A549 (cell line): ENCODE measurements around the gene GRK3. TPM values are rescaled to one million over a fixed set of nuclear protein-coding genes. Genes with fewer than 3 reads are reported as not detected.

Experiments used
- ATAC-seq, 2 experiments: fragments of 200-7000 bp in 1 of 2; fragments of >200 bp in 1 of 2; cut with Nextera tagmentation in 1 of 2; cut with Tn5 transposase in 1 of 2; 3 replicates each; pipeline versions ENCODE4 v1.8.0 to v1.9.1; 2018 to 2020; ENCODE audit warnings: mild to moderate bottlenecking in 1 of 2, moderate library complexity in 1 of 2
- CTCF ChIA-PET: fragments of 300-600 bp; sonication (Branson Sonifier 250); formaldehyde crosslinking; extraction: SDS; loops from one replicate; lab custom pipeline; 2021; ENCODE audit warnings: antibody characterized with exemption, inconsistent platforms; lab: Yijun Ruan, JAX
- POLR2A ChIA-PET: fragments of 350-600 bp; formaldehyde crosslinking; extraction: SDS; loops from one replicate; lab custom pipeline; 2021; ENCODE audit warnings: antibody characterized with exemption, inconsistent platforms; lab: Yijun Ruan, JAX
- DNase-seq, 2 experiments: peaks; one replicate each; pipeline versions ENCODE4 v3.0.0 to v3.0.0-alpha.2; 2011 to 2016; ENCODE audit warnings: low read depth in 1 of 2, low spot score in 1 of 2
- FAIRE-seq: peaks from 2 replicates; lab custom pipeline; 2011; peaks lifted over from hg19 to GRCh38; lab: Jason Lieb, UNC
- H3K27ac ChIP-seq, 2 experiments: fragments of >200 bp; sonication (Bioruptor Twin); formaldehyde crosslinking; 3 replicates each; pipeline ENCODE4 v1.5.1; 2016 to 2017
- H3K4me1 ChIP-seq: fragments of >200 bp; sonication (Bioruptor Twin); formaldehyde crosslinking; 3 replicates; pipeline ENCODE4 v1.6.1; 2016
- H3K4me2 ChIP-seq: fragments of >200 bp; sonication (Bioruptor Twin); formaldehyde crosslinking; 3 replicates; pipeline ENCODE4 v1.6.1; 2016
- H3K4me3 ChIP-seq: fragments of >200 bp; sonication (Bioruptor Twin); formaldehyde crosslinking; 3 replicates; pipeline ENCODE4 v1.5.1; 2016
- H3K9me3 ChIP-seq: fragments of >200 bp; sonication (Bioruptor Twin); formaldehyde crosslinking; 3 replicates; pipeline ENCODE4 v1.6.1; 2016
- BHLHE40 ChIP-seq: IDR thresholded peaks from 2 replicates; pipeline ENCODE4 v1.6.1; 2012; ENCODE audit warnings: low read depth, low read length, inconsistent platforms
- CBX2 ChIP-seq: fragments of 200-600 bp; sonication (generic); IDR thresholded peaks from 2 replicates; pipeline ENCODE4 v1.6.1; 2016; ENCODE audit warnings: low read depth, mild to moderate bottlenecking, borderline replicate concordance
- CHD2 ChIP-seq: fragments of 150-350 bp; IDR thresholded peaks from 2 replicates; pipeline ENCODE4 v1.6.1; 2014; ENCODE audit warnings: low read length; ENCODE audit not compliant: partially characterized antibody
- E2F6 ChIP-seq: IDR thresholded peaks from 2 replicates; pipeline ENCODE4 v1.6.1; 2012; ENCODE audit warnings: low read depth, borderline replicate concordance
- EHF ChIP-seq: fragments of 250-450 bp; sonication (Bioruptor Pico); IDR thresholded peaks from 2 replicates; pipeline ENCODE4 v1.5.0; 2020; ENCODE audit warnings: mild to moderate bottlenecking
- ESRRA ChIP-seq: fragments of 150-350 bp; IDR thresholded peaks from 2 replicates; pipeline ENCODE4 v1.6.1; 2014; ENCODE audit warnings: mild to moderate bottlenecking, low read length, borderline replicate concordance
- FOSL2 ChIP-seq, 2 experiments: fragments of 450-650 bp in 1 of 2; fragments of >200 bp in 1 of 2; sonication (Bioruptor Twin) in 1 of 2; formaldehyde crosslinking; IDR thresholded peaks; 2 replicates each; pipeline versions ENCODE4 v1.5.0 to v1.6.1; 2016 to 2020; ENCODE audit warnings: mild to moderate bottlenecking in 1 of 2, moderate library complexity in 1 of 2
- FOXS1 ChIP-seq: fragments of 250-450 bp; sonication (Bioruptor Pico); IDR thresholded peaks from 2 replicates; pipeline ENCODE4 v1.5.0; 2020; ENCODE audit warnings: mild to moderate bottlenecking, moderate library complexity
- GATA3 ChIP-seq: IDR thresholded peaks from 2 replicates; pipeline ENCODE4 v1.6.1; 2012; ENCODE audit warnings: borderline replicate concordance
- HDAC2 ChIP-seq: fragments of 200-600 bp; sonication (generic); IDR thresholded peaks from 2 replicates; pipeline ENCODE4 v1.6.1; 2016
- HES2 ChIP-seq: fragments of >200 bp; sonication (Bioruptor Twin); formaldehyde crosslinking; IDR thresholded peaks from 2 replicates; pipeline ENCODE4 v1.6.1; 2016
- HOXA7 ChIP-seq: fragments of 250-450 bp; sonication (Bioruptor Pico); IDR thresholded peaks from 2 replicates; pipeline ENCODE4 v1.5.0; 2020; ENCODE audit warnings: mild to moderate bottlenecking, moderate library complexity
- MAFK ChIP-seq: fragments of 450-650 bp; IDR thresholded peaks from 2 replicates; pipeline ENCODE4 v1.6.1; 2014; ENCODE audit not compliant: partially characterized antibody
- MYC ChIP-seq: IDR thresholded peaks from 2 replicates; pipeline ENCODE4 v1.6.1; 2012; ENCODE audit warnings: mild to moderate bottlenecking, inconsistent platforms, low read length, improper control_type of control experiment, borderline replicate concordance
- NR3C1 ChIP-seq: fragments of >200 bp; sonication (Bioruptor Twin); formaldehyde crosslinking; IDR thresholded peaks from 3 replicates; pipeline ENCODE4 v1.6.1; 2017
- PBX3 ChIP-seq: IDR thresholded peaks from 2 replicates; pipeline ENCODE4 v1.6.1; 2012
- POLR2A ChIP-seq: IDR thresholded peaks from 2 replicates; pipeline ENCODE4 v1.6.1; 2012; ENCODE audit warnings: mild to moderate bottlenecking, low read length
- RAD21 ChIP-seq, 2 experiments: fragments of >200 bp in 1 of 2; sonication (Bioruptor Twin) in 1 of 2; formaldehyde crosslinking in 1 of 2; IDR thresholded peaks in 1 of 2; conservative IDR thresholded peaks in 1 of 2; 2 replicates in 1 of 2; 3 replicates in 1 of 2; pipeline ENCODE4 v1.6.1; 2012 to 2018; ENCODE audit warnings: inconsistent platforms in 1 of 2
- RNF2 ChIP-seq: fragments of 200-600 bp; sonication (generic); IDR thresholded peaks from 2 replicates; pipeline ENCODE4 v1.6.1; 2016; ENCODE audit warnings: low read depth, mild to moderate bottlenecking, antibody characterized with exemption, moderate library complexity, borderline replicate concordance
- ZFP36 ChIP-seq: fragments of 450-650 bp; IDR thresholded peaks from 2 replicates; pipeline ENCODE4 v1.6.1; 2014; ENCODE audit warnings: borderline replicate concordance; ENCODE audit not compliant: partially characterized antibody
- ZNF302 ChIP-seq: fragments of 250-450 bp; sonication (Bioruptor Pico); IDR thresholded peaks from 2 replicates; pipeline ENCODE4 v1.9.0; 2021; ENCODE audit warnings: inconsistent platforms, mild to moderate bottlenecking, moderate library complexity
- WGBS: methylation state at CpG from one replicate; pipeline ENCODE4 v1.1.6; 2017; ENCODE audit errors: missing lambda C conversion rate; 5-methylcytosine and 5-hydroxymethylcytosine counted together
- polyA plus RNA-seq, 4 experiments: library from polyadenylated mRNA; depleted of rRNA in 3 of 4; stranded (reverse); fragments of >200 nt; fragmentation: RNase III in 1 of 4; extraction: RNeasy Plus Mini Kit Qiagen cat#74134 plus additional on column Dnase treatment in 1 of 4; gene quantifications; 2 replicates in 3 of 4; 3 replicates in 1 of 4; pipeline ENCODE4 v1.2.3, GENCODE V29; 2011 to 2017
- TF ChIP-seq, protein P1 (sequence below): fragments of 150-350 bp; IDR thresholded peaks from 2 replicates; pipeline ENCODE4 v1.6.1; 2014; ENCODE audit warnings: low read depth, mild to moderate bottlenecking, low read length
- TF ChIP-seq, protein P2 (sequence below): fragments of 250-450 bp; sonication (Bioruptor Pico); IDR thresholded peaks from 2 replicates; pipeline ENCODE4 v1.5.0; 2020; ENCODE audit warnings: low read depth, mild to moderate bottlenecking, moderate library complexity
- TF ChIP-seq, protein P3 (sequence below): fragments of 250-450 bp; sonication (Bioruptor Pico); IDR thresholded peaks from 2 replicates; pipeline ENCODE4 v1.5.0; 2021; ENCODE audit warnings: mild to moderate bottlenecking, moderate library complexity, borderline replicate concordance

The GRK3 gene
- polyA plus RNA-seq, 2 of the 4 experiments (the other 2 are of a cell fraction), result 3.9 to 6.5 TPM

DNA sequence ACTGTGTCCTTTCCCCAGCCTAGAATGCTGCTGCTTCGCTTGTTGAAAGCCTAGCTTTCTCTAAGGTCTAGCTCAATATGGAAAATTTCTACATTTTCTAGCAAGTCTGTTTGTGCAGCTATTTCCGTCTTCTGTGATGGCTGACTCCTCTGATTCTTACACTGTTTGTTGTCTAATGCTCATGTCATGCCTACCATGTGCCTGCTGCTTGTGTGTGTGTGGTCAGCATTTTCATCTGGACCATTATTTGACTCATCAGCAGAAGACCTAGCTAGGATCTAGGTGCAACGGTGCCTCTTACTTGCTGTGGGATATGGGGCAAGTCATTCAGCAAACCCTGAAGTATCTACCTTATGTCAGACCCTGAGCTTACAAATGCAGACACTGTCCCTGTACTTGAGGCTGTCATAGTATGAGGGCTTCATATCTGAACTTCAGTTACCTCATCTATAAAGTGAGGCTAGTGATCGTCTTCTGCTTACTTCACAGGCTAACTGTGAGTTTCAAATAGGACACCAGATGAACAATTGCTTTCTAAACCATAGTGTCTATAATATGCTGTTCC, 91.0 kb downstream of the GRK3 start:
- Histone ChIP-seq H3K4me3 (no peak overlapping the region), H3K9me3 (no peaks in the 10 kb centered on the region), H3K4me2 (no peak overlapping the region)
- ChIA-PET POLR2A (no interaction called here), CTCF (interaction anchor here (1.5 kb wide), 1 partner anchor 11 kb away, joined by 3 read pairs; no protein-coding TSS in a partner anchor)
- WGBS, result 77% methylated on average over 4 of the region's 4 CpGs
- FAIRE-seq (no peak), ATAC-seq (no peak), DNase-seq (no peak)
- TF ChIP-seq RAD21 (conservative IDR thresholded peaks at IDR 0.05 in 1 of 2, IDR thresholded peaks at IDR 0.05 in 1 of 2) (no peak), POLR2A (no peak), EHF (CRISPR knock-in tag) (no peak), NR3C1 (no peak), CBX2 (no peak), FOSL2 (IDR thresholded peaks at IDR 0.05) (no peak), FOSL2 (CRISPR knock-in tag; IDR thresholded peaks at IDR 0.05) (no peak), HES2 (no peak), PBX3 (no peak), MAFK (no peak), ESRRA (no peak), FOXS1 (CRISPR knock-in tag) (no peak), RNF2 (no peak), ZFP36 (no peak), HDAC2 (no peak), CHD2 (no peak), E2F6 (no peak), HOXA7 (CRISPR knock-in tag) (no peak), GATA3 (no peak)
- TF ChIP-seq, protein P1, sequence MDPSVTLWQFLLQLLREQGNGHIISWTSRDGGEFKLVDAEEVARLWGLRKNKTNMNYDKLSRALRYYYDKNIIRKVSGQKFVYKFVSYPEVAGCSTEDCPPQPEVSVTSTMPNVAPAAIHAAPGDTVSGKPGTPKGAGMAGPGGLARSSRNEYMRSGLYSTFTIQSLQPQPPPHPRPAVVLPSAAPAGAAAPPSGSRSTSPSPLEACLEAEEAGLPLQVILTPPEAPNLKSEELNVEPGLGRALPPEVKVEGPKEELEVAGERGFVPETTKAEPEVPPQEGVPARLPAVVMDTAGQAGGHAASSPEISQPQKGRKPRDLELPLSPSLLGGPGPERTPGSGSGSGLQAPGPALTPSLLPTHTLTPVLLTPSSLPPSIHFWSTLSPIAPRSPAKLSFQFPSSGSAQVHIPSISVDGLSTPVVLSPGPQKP, result no peak
- TF ChIP-seq, protein P2, sequence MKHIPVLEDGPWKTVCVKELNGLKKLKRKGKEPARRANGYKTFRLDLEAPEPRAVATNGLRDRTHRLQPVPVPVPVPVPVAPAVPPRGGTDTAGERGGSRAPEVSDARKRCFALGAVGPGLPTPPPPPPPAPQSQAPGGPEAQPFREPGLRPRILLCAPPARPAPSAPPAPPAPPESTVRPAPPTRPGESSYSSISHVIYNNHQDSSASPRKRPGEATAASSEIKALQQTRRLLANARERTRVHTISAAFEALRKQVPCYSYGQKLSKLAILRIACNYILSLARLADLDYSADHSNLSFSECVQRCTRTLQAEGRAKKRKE (CRISPR knock-in tag), result no peak
- TF ChIP-seq, all 56 proteins: peak for 0
- H3K4me1 ChIP-seq, result no peaks in the 10 kb centered on the region
- H3K27ac ChIP-seq, result no peak overlapping the region

DNA sequence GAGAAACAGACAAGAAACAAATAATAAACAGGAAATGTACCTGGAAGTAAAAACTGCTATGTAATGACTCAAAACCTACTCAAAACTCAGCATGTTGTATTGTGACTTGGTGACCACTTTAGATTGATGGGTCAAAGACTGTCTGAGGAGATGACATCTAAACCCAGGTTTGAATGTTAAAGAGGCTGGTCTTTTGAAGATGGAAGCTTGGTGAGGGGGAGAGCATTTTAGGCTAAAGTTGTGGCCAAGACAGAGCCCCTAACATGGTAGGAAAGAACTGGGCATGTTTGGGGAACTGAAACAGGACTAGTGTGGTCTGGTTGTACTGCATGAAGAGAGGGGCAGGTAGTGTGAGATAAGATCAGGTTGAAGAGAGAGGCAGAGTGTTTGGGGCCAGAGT, 92.2 kb downstream of the GRK3 start:
- Histone ChIP-seq H3K4me2 (no peak overlapping the region), H3K9me3 (no peaks in the 10 kb centered on the region), H3K4me1 (no peaks in the 10 kb centered on the region), H3K4me3 (no peak overlapping the region), H3K27ac (no peak overlapping the region)
- ATAC-seq (no peak), DNase-seq (no peak), FAIRE-seq (no peak)
- TF ChIP-seq ZNF302 (no peak), BHLHE40 (no peak), HOXA7 (CRISPR knock-in tag) (no peak), HES2 (no peak), MAFK (no peak), POLR2A (no peak), MYC (no peak)
- TF ChIP-seq, protein P3, sequence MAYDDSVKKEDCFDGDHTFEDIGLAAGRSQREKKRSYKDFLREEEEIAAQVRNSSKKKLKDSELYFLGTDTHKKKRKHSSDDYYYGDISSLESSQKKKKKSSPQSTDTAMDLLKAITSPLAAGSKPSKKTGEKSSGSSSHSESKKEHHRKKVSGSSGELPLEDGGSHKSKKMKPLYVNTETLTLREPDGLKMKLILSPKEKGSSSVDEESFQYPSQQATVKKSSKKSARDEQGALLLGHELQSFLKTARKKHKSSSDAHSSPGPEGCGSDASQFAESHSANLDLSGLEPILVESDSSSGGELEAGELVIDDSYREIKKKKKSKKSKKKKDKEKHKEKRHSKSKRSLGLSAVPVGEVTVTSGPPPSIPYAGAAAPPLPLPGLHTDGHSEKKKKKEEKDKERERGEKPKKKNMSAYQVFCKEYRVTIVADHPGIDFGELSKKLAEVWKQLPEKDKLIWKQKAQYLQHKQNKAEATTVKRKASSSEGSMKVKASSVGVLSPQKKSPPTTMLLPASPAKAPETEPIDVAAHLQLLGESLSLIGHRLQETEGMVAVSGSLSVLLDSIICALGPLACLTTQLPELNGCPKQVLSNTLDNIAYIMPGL, result no peak
- ChIA-PET POLR2A (no interaction called here), CTCF (interaction anchor here (1.5 kb wide), 1 partner anchor 10 kb away, joined by 3 read pairs; no protein-coding TSS in a partner anchor)
